SU-DHL-6 (cell line): ENCODE data around the gene NECAB2.

Experiments
- H2AFZ ChIP-seq: fragments of 200-600 bp; sonication (generic); 2 replicates; pipeline ENCODE4 v1.6.1; 2014; ENCODE audit warnings: low read depth, mild to moderate bottlenecking, moderate library complexity, mixed read lengths, antibody characterized with exemption, low read length; ENCODE audit not compliant: severe bottlenecking
- H3F3A ChIP-seq: fragments of 200-600 bp; shearing (Covaris generic); 2 replicates; pipeline ENCODE4 v1.6.0; 2016; ENCODE audit warnings: antibody characterized with exemption, mild to moderate bottlenecking; ENCODE audit not compliant: insufficient read depth
- H3K27ac ChIP-seq: fragments of 200-600 bp; sonication (generic); 2 replicates; pipeline ENCODE4 v1.5.1; 2016; ENCODE audit warnings: low read depth, mild to moderate bottlenecking, low read length, moderate library complexity, mixed read lengths
- H3K27me3 ChIP-seq: fragments of 200-600 bp; sonication (generic), shearing (Covaris generic); 2 replicates; pipeline ENCODE4 v1.6.0; 2014; ENCODE audit warnings: mild to moderate bottlenecking, low read length
- H3K36me3 ChIP-seq: fragments of 200-600 bp; sonication (generic); 2 replicates; pipeline ENCODE4 v1.6.1; 2014; ENCODE audit warnings: mild to moderate bottlenecking, low read length, mixed read lengths
- H3K4me2 ChIP-seq: fragments of 300-600, 200-600 bp; shearing (Covaris generic), sonication (generic); 2 replicates; pipeline ENCODE4 v1.6.0; 2014; ENCODE audit warnings: low read length, low read depth, mild to moderate bottlenecking; ENCODE audit not compliant: poor library complexity, severe bottlenecking
- H3K4me3 ChIP-seq: fragments of 200-600 bp; sonication (generic); 2 replicates; pipeline ENCODE4 v1.5.1; 2014; ENCODE audit warnings: antibody characterized with exemption, low read length, mild to moderate bottlenecking, mixed read lengths; ENCODE audit not compliant: insufficient read depth, poor library complexity, severe bottlenecking
- H3K79me2 ChIP-seq: fragments of 200-600 bp; sonication (generic); 2 replicates; pipeline ENCODE4 v1.6.1; 2014; ENCODE audit warnings: mild to moderate bottlenecking, low read length, moderate library complexity; ENCODE audit not compliant: insufficient read depth
- H3K9ac ChIP-seq: fragments of 200-600 bp; sonication (generic); 2 replicates; pipeline ENCODE4 v1.7.0; 2014; ENCODE audit warnings: mild to moderate bottlenecking, low read length
- H3K9me2 ChIP-seq: fragments of 200-600 bp; sonication (generic); replicated peaks from 2 replicates; pipeline ENCODE4 v1.6.1; 2014; ENCODE audit warnings: low read length; ENCODE audit not compliant: insufficient read depth
- H3K9me3 ChIP-seq: fragments of 200-600 bp; sonication (generic); 2 replicates; pipeline ENCODE4 v1.6.1; 2014; ENCODE audit warnings: low read length, mixed read lengths; ENCODE audit not compliant: insufficient read depth
- H4K20me1 ChIP-seq: fragments of 200-600 bp; sonication (generic); 2 replicates; pipeline ENCODE4 v1.6.1; 2014; ENCODE audit warnings: low read depth, mild to moderate bottlenecking, antibody characterized with exemption, low read length, moderate library complexity, mixed read lengths
- CTCF ChIP-seq: fragments of 200-600 bp; sonication (generic); IDR thresholded peaks from one replicate; pipeline ENCODE4 v1.5.1; 2017; ENCODE audit warnings: antibody characterized with exemption, mild to moderate bottlenecking, low read length, moderate library complexity; ENCODE audit not compliant: insufficient read depth, poor library complexity, severe bottlenecking
- EZH2phosphoT487 ChIP-seq: fragments of 200-600 bp; sonication (generic), shearing (Covaris generic); conservative IDR thresholded peaks from 2 replicates; pipeline ENCODE4 v1.6.1; 2018; ENCODE audit warnings: mild to moderate bottlenecking, antibody characterized with exemption, low read length, moderate library complexity, mixed read lengths

NECAB2 gene

GRCh38 chr16:84036982-84037425 lies 69.0 kb downstream of the NECAB2 start:
- no peak overlapping the region for H2AFZ ChIP-seq
- no peak overlapping the region for H3K4me2 ChIP-seq
- H3K27me3 ChIP-seq: no peaks in the 10 kb centered on the region
- H3K9me3 ChIP-seq: no peaks in the 10 kb centered on the region
- H3K9ac ChIP-seq: no peak overlapping the region
- H4K20me1 ChIP-seq: no peaks in the 10 kb centered on the region
- TF ChIP-seq EZH2phosphoT487 (no peak), CTCF (no peak)
- H3F3A ChIP-seq: no peaks in the 10 kb centered on the region
- no peaks in the 10 kb centered on the region for H3K79me2 ChIP-seq
- no peak overlapping the region for H3K27ac ChIP-seq
- H3K4me3 ChIP-seq: no peak overlapping the region
- no peaks in the 10 kb centered on the region for H3K9me2 ChIP-seq
- H3K36me3 ChIP-seq: no peaks in the 10 kb centered on the region

GRCh38 chr16:84038469-84038868 lies 70.4 kb downstream of the NECAB2 start:
- H3K9me2 ChIP-seq: no peaks in the 10 kb centered on the region
- no peaks in the 10 kb centered on the region for H3F3A ChIP-seq
- no peaks in the 10 kb centered on the region for H3K9me3 ChIP-seq
- no peaks in the 10 kb centered on the region for H3K36me3 ChIP-seq
- H3K27ac ChIP-seq: no peak overlapping the region
- no peak overlapping the region for H3K9ac ChIP-seq
- H4K20me1 ChIP-seq: no peaks in the 10 kb centered on the region
- TF ChIP-seq EZH2phosphoT487 (no peak), CTCF (no peak)
- no peaks in the 10 kb centered on the region for H3K27me3 ChIP-seq
- no peak overlapping the region for H2AFZ ChIP-seq
- no peaks in the 10 kb centered on the region for H3K79me2 ChIP-seq
- no peak overlapping the region for H3K4me3 ChIP-seq
- no peak overlapping the region for H3K4me2 ChIP-seq

GRCh38 chr16:84039696-84040095 lies 71.7 kb downstream of the NECAB2 start:
- TF ChIP-seq CTCF (no peak), EZH2phosphoT487 (no peak)
- no peak overlapping the region for H2AFZ ChIP-seq
- no peak overlapping the region for H3K9ac ChIP-seq
- H3K4me2 ChIP-seq: no peak overlapping the region
- H3K36me3 ChIP-seq: no peaks in the 10 kb centered on the region
- H3K79me2 ChIP-seq: no peaks in the 10 kb centered on the region
- no peak overlapping the region for H3K4me3 ChIP-seq
- no peaks in the 10 kb centered on the region for H3F3A ChIP-seq
- no peaks in the 10 kb centered on the region for H3K9me3 ChIP-seq
- no peaks in the 10 kb centered on the region for H3K9me2 ChIP-seq
- no peaks in the 10 kb centered on the region for H3K27me3 ChIP-seq
- no peaks in the 10 kb centered on the region for H4K20me1 ChIP-seq
- H3K27ac ChIP-seq: no peak overlapping the region
